HepG2 (cell line): ENCODE data around the gene MYCT1. TPM values are rescaled to one million over a fixed set of nuclear protein-coding genes. Genes with fewer than 3 reads are reported as not detected.
A peak's percentile ranks its signal among the peaks of the same experiment; 100 is the strongest.

Experiments
- ATAC-seq: fragments of 200-7000 bp; cut with Tn5 transposase; 3 replicates; pipeline ENCODE4 v1.9.1; 2020; ENCODE audit warnings: mild to moderate bottlenecking, moderate library complexity
- BruUV-seq: library from RNA; stranded (reverse); fragments of 400-500 nt; replicated peaks from 2 replicates; lab custom pipeline; 2021; lab: Mats Ljungman, UMichigan
- CTCF ChIA-PET: fragments of 300-600 bp; formaldehyde crosslinking; extraction: SDS; loops from one replicate; lab custom pipeline; 2021; ENCODE audit warnings: low total read pairs, inconsistent platforms, low intra/inter-chr PET ratio; lab: Yijun Ruan, JAX
- POLR2A ChIA-PET: fragments of 350-600 bp; sonication (Branson Sonifier 250); formaldehyde crosslinking; loops from one replicate; lab custom pipeline; 2020; ENCODE audit warnings: antibody characterized with exemption, inconsistent platforms; lab: Yijun Ruan, JAX
- DNase-seq: peaks from one replicate; pipeline ENCODE4 v3.0.0-alpha.2; 2015; ENCODE audit warnings: low spot score
- FAIRE-seq: peaks from 3 replicates; lab custom pipeline; 2011; peaks lifted over from hg19 to GRCh38; lab: Jason Lieb, UNC
- H2AFZ ChIP-seq: one replicate; pipeline ENCODE4 v1.6.1; 2011; ENCODE audit warnings: low read length, inconsistent platforms
- H3K27ac ChIP-seq: fragments of 300-600 bp; 3 replicates; pipeline ENCODE4 v1.8.0; 2011; ENCODE audit warnings: mixed run types, mild to moderate bottlenecking, mixed read lengths, low read length, inconsistent platforms; ENCODE audit not compliant: insufficient read depth; ENCODE audit errors: extremely low read length
- H3K27me3 ChIP-seq, 2 experiments: fragments of 200-600 bp in 1 of 2; 2 replicates in 1 of 2; 3 replicates in 1 of 2; pipeline versions ENCODE4 v1.6.0 to v1.8.0; 2011; ENCODE audit warnings: low read length in 2 of 2, mild to moderate bottlenecking in 2 of 2, moderate library complexity in 2 of 2, inconsistent platforms in 1 of 2; ENCODE audit not compliant: insufficient read depth in 2 of 2, control insufficient read depth in 1 of 2
- H3K36me3 ChIP-seq, 2 experiments: fragments of 200-600 bp in 1 of 2; replicated peaks in 1 of 2; 2 replicates in 1 of 2; 3 replicates in 1 of 2; pipeline versions ENCODE4 v1.5.1 to v1.8.0; 2011; ENCODE audit warnings: low read length in 2 of 2, inconsistent platforms in 1 of 2; ENCODE audit not compliant: insufficient read depth in 2 of 2, control insufficient read depth in 1 of 2
- H3K4me1 ChIP-seq: 2 replicates; pipeline ENCODE4 v1.5.1; 2012; ENCODE audit warnings: low read length, inconsistent platforms; ENCODE audit not compliant: insufficient read depth
- H3K4me2 ChIP-seq: 2 replicates; pipeline ENCODE4 v1.6.0; 2011; ENCODE audit warnings: low read depth, low read length, inconsistent platforms
- H3K4me3 ChIP-seq, 3 experiments: fragments of 200-600 bp in 1 of 3; sonication (generic), shearing (Covaris generic) in 1 of 3; replicated peaks in 1 of 3; 2 replicates each; pipeline ENCODE4 v1.5.1; 2011 to 2016; ENCODE audit warnings: low read length in 3 of 3, inconsistent platforms in 2 of 3, low read depth in 2 of 3, mild to moderate bottlenecking in 2 of 3, control low read depth in 1 of 3, mixed read lengths in 1 of 3; ENCODE audit not compliant: insufficient read depth in 1 of 3
- H3K79me2 ChIP-seq: one replicate; pipeline ENCODE4 v1.6.1; 2011; ENCODE audit warnings: low read length, inconsistent platforms; ENCODE audit not compliant: insufficient read depth
- H3K9ac ChIP-seq: 2 replicates; pipeline ENCODE4 v1.6.0; 2011; ENCODE audit warnings: mild to moderate bottlenecking, low read depth, low read length, inconsistent platforms; ENCODE audit not compliant: insufficient read depth
- H3K9me3 ChIP-seq: 2 replicates; pipeline ENCODE4 v1.5.1; 2012; ENCODE audit warnings: mild to moderate bottlenecking, low read length
- H4K20me1 ChIP-seq: 2 replicates; pipeline ENCODE4 v1.6.0; 2011; ENCODE audit warnings: inconsistent platforms, mild to moderate bottlenecking, low read length, moderate library complexity; ENCODE audit not compliant: insufficient read depth
- CEBPB ChIP-seq: IDR thresholded peaks from 2 replicates; pipeline ENCODE4 v1.6.1; 2011; ENCODE audit warnings: low read depth, low read length, improper control_type of control experiment, borderline replicate concordance
- GABPA ChIP-seq, 2 experiments: IDR thresholded peaks; 2 replicates each; pipeline ENCODE4 v1.6.1; 2011 to 2016; ENCODE audit warnings: low read depth in 2 of 2, low read length in 1 of 2, missing biosample characterization in 1 of 2, missing genetic modification characterization in 1 of 2
- HOXA5 ChIP-seq: sonication (generic); formaldehyde crosslinking; IDR thresholded peaks from 2 replicates; pipeline ENCODE4 v1.4.0; 2020; ENCODE audit warnings: missing genetic modification reagents
- ZMYM3 ChIP-seq: sonication (generic); formaldehyde crosslinking; IDR thresholded peaks from 2 replicates; pipeline ENCODE4 v1.5.1; 2020; ENCODE audit warnings: mild to moderate bottlenecking, missing genetic modification reagents
- ZNF160 ChIP-seq: sonication (generic); formaldehyde crosslinking; IDR thresholded peaks from 2 replicates; pipeline ENCODE4 v1.8.0; 2022; ENCODE audit warnings: mild to moderate bottlenecking, inconsistent platforms, missing genetic modification reagents
- WGBS: methylation state at CpG from one replicate; pipeline ENCODE4 v1.1.6; 2017; ENCODE audit warnings: low lambda C conversion rate; 5-methylcytosine and 5-hydroxymethylcytosine counted together
- in situ Hi-C: cut with HindIII; loops from 2 replicates; pipeline ENCODE4 v1.10.0; 2017; ENCODE audit warnings: low pct_unique_long_range_greater_than_20kb; ENCODE audit not compliant: extremely low pct_ligation_motif_present
- intact Hi-C: fragments of 100-400 bp; cut with micrococcal nuclease; formaldehyde crosslinking; loops from one replicate; pipeline ENCODE4 v1.10.0; 2022; ENCODE audit not compliant: unreplicated experiment
- polyA plus RNA-seq, 8 experiments: library from polyadenylated mRNA; depleted of rRNA in 3 of 8; stranded (reverse) in 7 of 8; unstranded in 1 of 8; fragments of >200 nt; fragmentation: Illumina TruSeq in 4 of 8; extraction: Trizol in 4 of 8; gene quantifications; 2 replicates each; pipeline versions ENCODE4 v1.2.1 to v1.2.3, GENCODE V29; 2011 to 2016; ENCODE audit warnings: low read depth in 4 of 8, missing spikeins in 1 of 8, mixed read lengths in 1 of 8; ENCODE audit not compliant: insufficient read depth in 1 of 8
- total RNA-seq, 5 experiments: library from RNA; depleted of rRNA; stranded (reverse); fragments of >200 nt; fragmentation: Illumina TruSeq; extraction: Trizol; gene quantifications; 2 replicates each; pipeline ENCODE4 v1.2.3, GENCODE V29; 2016; ENCODE audit warnings: low read depth in 1 of 5

Gene MYCT1
- total and polyA plus RNA-seq, 2 of the 13 experiments (the other 11 are each of a cell fraction or from before 2014, with no cell fraction given) = not detected

DNA sequence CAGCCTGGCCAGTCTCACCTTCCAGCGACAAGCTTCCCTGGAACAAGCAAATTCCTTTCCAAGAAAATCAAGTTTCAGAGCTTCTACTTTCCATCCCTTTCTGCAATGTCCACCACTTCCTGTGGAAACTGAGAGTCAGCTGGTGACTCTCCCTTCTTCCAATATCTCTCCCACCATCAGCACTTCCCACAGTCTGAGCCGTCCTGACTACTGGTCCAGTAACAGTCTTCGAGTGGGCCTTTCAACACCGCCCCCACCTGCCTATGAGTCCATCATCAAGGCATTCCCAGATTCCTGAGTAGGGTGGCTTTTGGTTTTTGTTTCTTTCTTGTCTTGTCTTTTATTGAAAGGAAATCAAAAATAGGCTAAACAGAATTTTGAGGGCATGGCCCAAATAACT is 24.3 kb downstream of the MYCT1 start (continued):
- TF ChIP-seq GABPA (IDR thresholded peaks at IDR 0.05; ENCODE audit: low read depth, low read length) (no peak), GABPA (CRISPR knock-in tag; IDR thresholded peaks at IDR 0.05; ENCODE audit: low read depth) (no peak)

DNA sequence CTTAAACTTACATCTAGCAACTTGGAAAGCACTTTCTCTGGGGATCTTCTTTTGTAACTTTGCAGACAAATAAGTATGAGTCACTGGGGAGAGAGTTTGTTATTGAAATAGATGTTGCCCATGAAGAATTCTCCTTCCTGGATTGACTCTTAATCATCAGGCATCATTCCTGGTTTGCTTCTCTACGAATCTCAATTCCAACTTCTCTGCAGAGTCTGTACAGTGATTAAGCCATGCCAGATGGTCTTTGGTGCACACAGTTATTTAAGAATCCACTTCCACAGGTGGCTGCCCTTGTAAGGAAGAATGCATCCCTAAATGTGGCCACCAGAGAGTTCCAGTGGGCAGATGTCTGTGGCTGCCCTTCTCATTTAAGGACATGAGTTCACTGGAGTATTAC is 25.7 kb downstream of the MYCT1 start:
- no peaks in the 10 kb centered on the region for H3K36me3 ChIP-seq
- intact Hi-C loops (no loop called here), in situ Hi-C loops (no loop called here)
- ATAC-seq (no peak), FAIRE-seq (no peak), DNase-seq (no peak)
- H3K4me3 ChIP-seq = no peak overlapping the region
- TF ChIP-seq ZNF160 (CRISPR knock-in tag) (no peak), ZMYM3 (no peak)
- no peak overlapping the region for H2AFZ ChIP-seq
- H3K79me2 ChIP-seq = no peaks in the 10 kb centered on the region
- no peaks in the 10 kb centered on the region for H3K27me3 ChIP-seq
- H3K4me1 ChIP-seq = no peaks in the 10 kb centered on the region
- H3K27ac ChIP-seq = no peak overlapping the region
- no peaks in the 10 kb centered on the region for H4K20me1 ChIP-seq
- WGBS = 0% methylated on average over 1 of the region's 1 CpG
- CTCF ChIA-PET = no interaction called here
- POLR2A ChIA-PET = no interaction called here
- no TSS peak for BruUV-seq
- H3K9me3 ChIP-seq = no peaks in the 10 kb centered on the region
- H3K9ac ChIP-seq = no peak overlapping the region
- no peak overlapping the region for H3K4me2 ChIP-seq

DNA sequence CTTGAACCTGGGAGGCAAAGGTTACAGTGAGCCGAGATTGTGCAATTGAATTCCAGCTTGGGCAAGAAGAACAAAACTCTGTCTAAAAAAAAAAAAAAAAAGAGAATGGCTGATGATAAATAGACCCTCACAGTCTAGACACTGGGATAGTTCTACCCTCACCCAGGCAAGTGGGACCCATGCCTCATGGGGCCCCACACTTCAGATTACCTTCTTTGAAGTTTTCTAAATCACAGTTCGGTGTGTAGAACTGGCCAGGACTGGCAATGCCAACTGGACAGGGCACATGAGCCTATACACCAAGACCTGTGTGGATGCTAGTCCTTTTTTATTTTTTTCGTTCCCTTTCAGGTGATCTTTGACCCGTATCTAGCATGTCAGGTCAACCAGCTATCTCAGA is 28.6 kb downstream of the MYCT1 start:
- FAIRE-seq (no peak), DNase-seq (no peak), ATAC-seq (peak; percentile 40)
- POLR2A ChIA-PET = no interaction called here
- BruUV-seq = no TSS peak
- H3K9me3 ChIP-seq = no peaks in the 10 kb centered on the region
- 10% methylated on average over 4 of the region's 4 CpGs for WGBS
- no peaks in the 10 kb centered on the region for H3K27me3 ChIP-seq
- no peak overlapping the region for H3K9ac ChIP-seq
- intact Hi-C loops = no loop called here
- no peak overlapping the region for H3K27ac ChIP-seq
- H3K4me3 ChIP-seq = no peak overlapping the region
- in situ Hi-C loops = no loop called here
- TF ChIP-seq CEBPB (peak; percentile 47; the same call in 1 of the 2 replicates), HOXA5 (CRISPR knock-in tag) (no peak)
- H3K79me2 ChIP-seq = no peaks in the 10 kb centered on the region
- CTCF ChIA-PET = no interaction called here
- H3K4me1 ChIP-seq = no peaks in the 10 kb centered on the region
- no peak overlapping the region for H2AFZ ChIP-seq
- no peak overlapping the region for H3K4me2 ChIP-seq
- no peaks in the 10 kb centered on the region for H3K36me3 ChIP-seq
- no peaks in the 10 kb centered on the region for H4K20me1 ChIP-seq
